SK-N-SH (cell line): ENCODE data around the gene C4BPB. TPM values are rescaled to one million over a fixed set of nuclear protein-coding genes. Genes with fewer than 3 reads are reported as not detected.

Experiments used
- CTCF ChIA-PET: fragments of 300-600, 350-600 bp; formaldehyde crosslinking; extraction: SDS; loops from one replicate; lab custom pipeline; 2021; lab: Yijun Ruan, JAX
- POLR2A ChIA-PET: fragments of 350-600 bp; sonication (Branson Sonifier 250); formaldehyde crosslinking; extraction: SDS; loops from one replicate; lab custom pipeline; 2020; ENCODE audit warnings: antibody characterized with exemption, inconsistent platforms; lab: Yijun Ruan, JAX
- DNase-seq: peaks from one replicate; pipeline ENCODE4 v3.0.0; 2012
- H2AFZ ChIP-seq: fragments of 200-600 bp; sonication (generic); 2 replicates; pipeline ENCODE4 v1.8.1; 2016; ENCODE audit warnings: antibody characterized with exemption, mild to moderate bottlenecking, low read depth
- H3F3A ChIP-seq: fragments of 200-600 bp; sonication (generic); replicated peaks from 2 replicates; pipeline ENCODE3; 2016; ENCODE audit warnings: antibody characterized with exemption, mild to moderate bottlenecking; ENCODE audit not compliant: insufficient read depth
- H3K27ac ChIP-seq, 2 experiments: fragments of 200-500 bp in 1 of 2; fragments of 200-600 bp in 1 of 2; sonication (Bioruptor generic) in 1 of 2; sonication (generic), shearing (Covaris generic) in 1 of 2; 2 replicates each; pipeline versions ENCODE4 v1.5.1 to v1.6.1; 2014 to 2016; ENCODE audit warnings: low read depth in 2 of 2, inconsistent platforms in 1 of 2, low read length in 1 of 2, mild to moderate bottlenecking in 1 of 2, mixed read lengths in 1 of 2
- H3K27me3 ChIP-seq: fragments of 200-600 bp; sonication (generic), shearing (Covaris generic); 2 replicates; pipeline ENCODE4 v1.6.1; 2016; ENCODE audit warnings: mixed run types; ENCODE audit not compliant: insufficient read depth
- H3K36me3 ChIP-seq, 2 experiments: fragments of 200-500 bp in 1 of 2; fragments of 200-600 bp in 1 of 2; sonication (Bioruptor generic) in 1 of 2; sonication (generic) in 1 of 2; replicated peaks in 1 of 2; 2 replicates each; pipeline versions ENCODE3 to v1.5.1; 2014 to 2016; ENCODE audit warnings: low read length in 1 of 2, mild to moderate bottlenecking in 1 of 2; ENCODE audit not compliant: insufficient read depth in 2 of 2, control insufficient read depth in 1 of 2
- H3K4me1 ChIP-seq, 2 experiments: fragments of 200-500 bp in 1 of 2; fragments of 200-600 bp in 1 of 2; sonication (Bioruptor generic) in 1 of 2; sonication (generic), shearing (Covaris generic) in 1 of 2; 2 replicates each; pipeline versions ENCODE4 v1.5.1 to v1.6.1; 2014 to 2016; ENCODE audit warnings: low read depth in 1 of 2, low read length in 1 of 2, mixed run types in 1 of 2; ENCODE audit not compliant: insufficient read depth in 2 of 2, control insufficient read depth in 1 of 2
- H3K4me2 ChIP-seq: fragments of 200-600 bp; sonication (generic), shearing (Covaris generic); 2 replicates; pipeline ENCODE4 v1.6.1; 2017; ENCODE audit warnings: mixed run types
- H3K4me3 ChIP-seq, 2 experiments: fragments of 200-500 bp in 1 of 2; fragments of 200-600 bp in 1 of 2; sonication (Bioruptor generic) in 1 of 2; sonication (generic), shearing (Covaris generic) in 1 of 2; 2 replicates each; pipeline versions ENCODE4 v1.5.1 to v1.8.1; 2014 to 2016; ENCODE audit warnings: low read depth in 2 of 2, inconsistent platforms in 1 of 2, low read length in 1 of 2, mild to moderate bottlenecking in 1 of 2, mixed read lengths in 1 of 2, moderate library complexity in 1 of 2
- H3K79me2 ChIP-seq: fragments of 200-600 bp; sonication (generic); 2 replicates; pipeline ENCODE4 v1.8.1; 2017; ENCODE audit warnings: mild to moderate bottlenecking; ENCODE audit not compliant: insufficient read depth
- H3K9ac ChIP-seq: fragments of 200-600 bp; sonication (generic); 2 replicates; pipeline ENCODE4 v1.6.1; 2017; ENCODE audit warnings: mixed run types
- H3K9me2 ChIP-seq: fragments of 200-600 bp; sonication (generic); 2 replicates; pipeline ENCODE4 v1.6.1; 2017; ENCODE audit warnings: mixed run types
- H3K9me3 ChIP-seq: fragments of 200-600 bp; sonication (generic); 2 replicates; pipeline ENCODE4 v1.6.1; 2017; ENCODE audit warnings: mixed run types, mild to moderate bottlenecking, moderate library complexity
- H4K20me1 ChIP-seq: fragments of 200-600 bp; sonication (generic); 2 replicates; pipeline ENCODE4 v1.6.1; 2017; ENCODE audit warnings: mild to moderate bottlenecking, mixed run types; ENCODE audit not compliant: insufficient read depth
- ELF1 ChIP-seq: IDR thresholded peaks from 2 replicates; pipeline ENCODE4 v1.4.0; 2012
- FOXJ3 ChIP-seq: sonication (generic); formaldehyde crosslinking; IDR thresholded peaks from 2 replicates; pipeline ENCODE4 v1.5.1; 2020; ENCODE audit warnings: mild to moderate bottlenecking, missing genetic modification reagents
- MEF2A ChIP-seq: IDR thresholded peaks from 2 replicates; pipeline ENCODE4 v1.4.0; 2012; ENCODE audit warnings: low read depth, borderline replicate concordance
- MXI1 ChIP-seq: IDR thresholded peaks from 2 replicates; pipeline ENCODE4 v1.6.1; 2012; ENCODE audit warnings: mild to moderate bottlenecking, low read depth, low read length, improper control_type of control experiment
- PBX3 ChIP-seq: IDR thresholded peaks from 2 replicates; pipeline ENCODE4; 2012
- RAD21 ChIP-seq: IDR thresholded peaks from 2 replicates; pipeline ENCODE4 v1.6.1; 2012; ENCODE audit warnings: mild to moderate bottlenecking, low read length
- REST ChIP-seq: IDR thresholded peaks from 2 replicates; pipeline ENCODE4 v1.6.1; 2012; ENCODE audit warnings: mild to moderate bottlenecking, low read depth, low read length, moderate library complexity
- SIN3A ChIP-seq: IDR thresholded peaks from 2 replicates; pipeline ENCODE4 v1.6.1; 2012; ENCODE audit warnings: low read depth, mild to moderate bottlenecking, low read length, moderate library complexity, borderline replicate concordance
- SMC3 ChIP-seq: IDR thresholded peaks from 2 replicates; pipeline ENCODE4 v1.6.1; 2012; ENCODE audit warnings: low read depth, low read length, improper control_type of control experiment
- USF1 ChIP-seq: IDR thresholded peaks from 2 replicates; pipeline ENCODE4 v1.4.0; 2012; ENCODE audit warnings: low read depth, borderline replicate concordance
- USF2 ChIP-seq: fragments of 150-350 bp; IDR thresholded peaks from 2 replicates; pipeline ENCODE4 v1.6.1; 2017; ENCODE audit warnings: antibody characterized with exemption, low read length, low read depth, borderline replicate concordance
- YY1 ChIP-seq: IDR thresholded peaks from 2 replicates; pipeline ENCODE4 v1.4.0; 2012; ENCODE audit warnings: low read depth, mild to moderate bottlenecking
- WGBS: methylation state at CpG from one replicate; pipeline ENCODE4 v1.1.6; 2017; ENCODE audit warnings: low lambda C conversion rate; 5-methylcytosine and 5-hydroxymethylcytosine counted together
- polyA plus RNA-seq, 3 experiments: library from polyadenylated mRNA; depleted of rRNA; stranded (reverse); fragments of >200 nt; gene quantifications; 2 replicates each; pipeline ENCODE4 v1.2.3, GENCODE V29; 2012

C4BPB gene
- polyA plus RNA-seq, 1 of the 3 experiments (the other 2 are of a cell fraction) = not detected

GRCh38 chr1:207049054-207049453 lies 39.6 kb upstream of the C4BPB start:
- H4K20me1 ChIP-seq = peaks cover 13% of the 10 kb centered on the region
- WGBS = 56% methylated on average over 4 of the region's 4 CpGs
- no peak for TF ChIP-seq YY1
- TF ChIP-seq, all 33 proteins: peak for 0
- Histone ChIP-seq H3K9ac (no peak overlapping the region), H3K9me3 (no peaks in the 10 kb centered on the region), H3K4me3 (no peak overlapping the region), H3K27ac (no peak overlapping the region), H3K4me2 (peak overlapping the region; percentile 90; the same call in 1 of the 2 replicates), H3K9me2 (no peaks in the 10 kb centered on the region), H3K79me2 (peaks cover 62% of the 10 kb centered on the region), H3K27me3 (no peaks in the 10 kb centered on the region), H3F3A (peaks cover 12% of the 10 kb centered on the region), H3K4me1 (peaks cover 23 to 26% of the 10 kb centered on the region in 2 experiments), H2AFZ (no peak overlapping the region), H3K36me3 (peaks cover 43 to 48% of the 10 kb centered on the region in 2 experiments)
- ChIA-PET CTCF (interaction anchor here (0.7 to 2.0 kb wide), 10 partner anchors 9 to 146 kb away, joined by 3 to 30 read pairs (median 8); no protein-coding TSS in a partner anchor), POLR2A (no interaction called here)
- no peak for DNase-seq

GRCh38 chr1:207049514-207049913 lies 39.1 kb upstream of the C4BPB start:
- Histone ChIP-seq H3F3A (peaks cover 13% of the 10 kb centered on the region), H2AFZ (no peak overlapping the region), H3K9me3 (no peaks in the 10 kb centered on the region), H3K4me3 (peak overlapping the region; percentile 77 to 97; a peak in 3 of 4 replicates), H3K4me2 (peak overlapping the region; percentile 90), H3K27me3 (no peaks in the 10 kb centered on the region), H3K9me2 (no peaks in the 10 kb centered on the region), H3K79me2 (peaks cover 61% of the 10 kb centered on the region), H3K4me1 (peaks cover 23 to 26% of the 10 kb centered on the region in 2 experiments), H3K9ac (peak overlapping the region; percentile 96; the same call in 1 of the 2 replicates), H4K20me1 (peaks cover 13% of the 10 kb centered on the region), H3K27ac (no peak overlapping the region), H3K36me3 (peaks cover 39 to 48% of the 10 kb centered on the region in 2 experiments)
- ChIA-PET POLR2A (no interaction called here), CTCF (interaction anchor here (0.5 to 2.0 kb wide), 18 partner anchors 8 to 146 kb away, joined by 3 to 30 read pairs (median 5); partner anchors contain the start of gene C1orf116)
- DNase-seq = no peak
- TF ChIP-seq SIN3A = no peak
- TF ChIP-seq PBX3 = no peak
- WGBS = 54% methylated on average over 8 of the region's 8 CpGs

- CTCF ChIA-PET = interaction anchor here (0.5 to 2.0 kb wide), 27 partner anchors 8 to 449 kb away, joined by 3 to 30 read pairs (median 5); partner anchors contain the start of gene C1orf116
- TF ChIP-seq RAD21 (peak; percentile 67), USF2 (no peak), ELF1 (no peak), FOXJ3 (CRISPR knock-in tag) (no peak), MEF2A (no peak), USF1 (no peak), PBX3 (no peak), SIN3A (no peak), REST (no peak), MXI1 (no peak), SMC3 (peak; percentile 51)
These were observed 38.7 kb upstream of the C4BPB start for GRCh38 chr1:207049974-207050391.

More at GRCh38 chr1:207049974-207050391, 38.7 kb upstream of the C4BPB start:
- H3K27me3 ChIP-seq = no peaks in the 10 kb centered on the region
- H3K4me3 ChIP-seq = peak overlapping the region; percentile 77 to 97
- H3K79me2 ChIP-seq = peaks cover 57% of the 10 kb centered on the region
- 1% methylated on average over 6 of the region's 6 CpGs for WGBS
- H3K4me2 ChIP-seq = peak overlapping the region; percentile 90
- DNase-seq = peak; percentile 55
- POLR2A ChIA-PET = no interaction called here
- peak overlapping the region; percentile 96 for H3K9ac ChIP-seq
- H3K36me3 ChIP-seq = peaks cover 34 to 44% of the 10 kb centered on the region in 2 experiments
- peaks cover 17% of the 10 kb centered on the region for H3F3A ChIP-seq
- no peaks in the 10 kb centered on the region for H3K9me3 ChIP-seq
- peak overlapping the region; percentile 96; the same call in 1 of the 2 replicates for H2AFZ ChIP-seq
- H3K27ac ChIP-seq = peak overlapping the region; percentile 77 to 89
- no peaks in the 10 kb centered on the region for H3K9me2 ChIP-seq
- peaks cover 13% of the 10 kb centered on the region for H4K20me1 ChIP-seq
- H3K4me1 ChIP-seq = peaks cover 23 to 26% of the 10 kb centered on the region in 2 experiments
